ENCODE measurements around the gene GPR68. TPM values are rescaled to one million over a fixed set of nuclear protein-coding genes. Genes with fewer than 3 reads are reported as not detected.

GPR68 gene
- total RNA-seq, 6 experiments from 2014 or later, result 0.17 to 0.27 (median 0.19) TPM; not detected in 3

DNA sequence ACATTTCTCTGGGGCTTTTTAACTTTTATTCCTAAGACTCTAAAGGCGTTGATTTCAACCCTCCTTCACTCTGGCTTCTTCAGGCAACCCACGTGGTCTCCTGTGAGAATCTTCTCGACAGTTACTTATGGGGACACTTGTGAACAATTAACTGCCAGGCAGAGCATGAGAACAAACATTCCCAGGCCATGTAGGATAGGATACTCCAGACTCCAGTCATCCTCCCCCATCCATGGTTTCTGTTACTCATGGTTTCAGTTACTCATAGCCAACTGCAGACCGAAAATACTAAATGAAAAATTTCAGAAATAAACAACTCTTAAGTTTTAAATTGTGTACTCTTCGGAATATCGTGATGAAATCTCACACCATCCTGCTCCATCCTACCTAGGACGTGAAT lies 19.5 kb downstream of the GPR68 start:
- H3K4me1 ChIP-seq, result no peaks in the 10 kb centered on the region
- WGBS (ENCODE audit: insufficient coverage, low coverage, low lambda C conversion rate, missing lambda C conversion rate), result 88% methylated on average over 5 of the region's 7 CpGs
- TF ChIP-seq CTCF (IDR thresholded peaks at IDR 0.05) (no peak), POLR2A (IDR thresholded peaks at IDR 0.05) (no peak)
- no peak overlapping the region for H3K27ac ChIP-seq
- H3K9me3 ChIP-seq, result no peaks in the 10 kb centered on the region
- intact Hi-C loops (cut with DNase I), result no loop called here
- ATAC-seq (no peak), DNase-seq (no peak)
- peaks cover 0 to 16% (median 5%) of the 10 kb centered on the region in 4 donors for H3K36me3 ChIP-seq
- H3K27me3 ChIP-seq, result no peaks in the 10 kb centered on the region
- no peak overlapping the region for H3K4me3 ChIP-seq

DNA sequence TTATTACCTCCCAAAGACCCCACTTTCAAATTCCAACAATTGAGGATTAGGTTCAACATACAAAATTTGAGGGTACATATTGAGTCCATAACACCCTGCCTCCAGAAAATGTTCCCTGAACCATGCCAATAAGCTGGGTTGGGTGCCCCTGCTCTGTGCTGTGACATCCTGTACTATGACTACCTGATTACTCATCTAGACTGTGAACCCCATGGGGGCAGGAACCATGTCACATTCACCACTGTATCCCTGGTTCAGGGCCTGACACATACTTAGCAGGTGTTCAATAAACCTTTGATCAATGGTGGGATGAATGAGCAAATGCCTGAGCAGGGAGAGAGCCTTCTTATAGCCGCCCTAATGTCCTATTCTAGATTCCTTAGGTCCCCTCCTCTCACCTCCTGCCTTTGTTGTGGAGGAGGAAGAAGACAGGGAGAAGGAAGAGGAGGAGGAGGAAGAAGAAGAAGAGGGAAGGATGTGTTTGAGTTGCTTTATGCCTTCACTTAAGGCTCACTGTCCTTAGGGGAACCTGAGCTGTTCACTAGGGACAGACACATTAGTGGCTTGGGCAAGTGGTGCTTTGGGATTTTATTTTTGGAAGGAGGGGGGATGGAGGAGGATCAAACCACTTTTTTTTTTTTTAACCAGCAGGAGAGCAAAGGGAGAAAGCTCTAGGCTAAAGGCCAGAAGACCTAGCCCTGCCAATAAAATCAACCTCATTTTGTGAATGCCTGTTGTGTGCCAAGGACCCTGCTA lies 21.3 kb downstream of the GPR68 start:
- intact Hi-C loops (cut with DNase I), result no loop called here
- TF ChIP-seq POLR2A (IDR thresholded peaks at IDR 0.05) (no peak), CTCF (IDR thresholded peaks at IDR 0.05) (no peak)
- Histone ChIP-seq H3K4me1 (no peaks in the 10 kb centered on the region), H3K27ac (no peak overlapping the region), H3K9me3 (no peaks in the 10 kb centered on the region), H3K27me3 (no peaks in the 10 kb centered on the region), H3K36me3 (peaks cover 0 to 17% (median 5%) of the 10 kb centered on the region in 4 donors), H3K4me3 (no peak overlapping the region)
- ATAC-seq (peak in 1 of 4 donors; percentile 17), DNase-seq (no peak)
- WGBS (ENCODE audit: insufficient coverage, low coverage, low lambda C conversion rate, missing lambda C conversion rate), result 100% methylated on average over 1 of the region's 1 CpG

- TF ChIP-seq POLR2A (IDR thresholded peaks at IDR 0.05) (no peak), CTCF (IDR thresholded peaks at IDR 0.05) (no peak)
- Histone ChIP-seq H3K36me3 (peaks cover 0 to 21% (median 5%) of the 10 kb centered on the region in 4 donors), H3K4me1 (no peaks in the 10 kb centered on the region), H3K27me3 (no peaks in the 10 kb centered on the region), H3K9me3 (no peaks in the 10 kb centered on the region), H3K27ac (no peak overlapping the region), H3K4me3 (no peak overlapping the region)
- ATAC-seq (no peak), DNase-seq (no peak)
- intact Hi-C loops (cut with DNase I), result no loop called here
- 100% methylated on average over 1 of the region's 1 CpG for WGBS (ENCODE audit: insufficient coverage, low coverage, low lambda C conversion rate, missing lambda C conversion rate)
These were observed 23.2 kb downstream of the GPR68 start for GRCh38 chr14:91221270-91221669.

DNA sequence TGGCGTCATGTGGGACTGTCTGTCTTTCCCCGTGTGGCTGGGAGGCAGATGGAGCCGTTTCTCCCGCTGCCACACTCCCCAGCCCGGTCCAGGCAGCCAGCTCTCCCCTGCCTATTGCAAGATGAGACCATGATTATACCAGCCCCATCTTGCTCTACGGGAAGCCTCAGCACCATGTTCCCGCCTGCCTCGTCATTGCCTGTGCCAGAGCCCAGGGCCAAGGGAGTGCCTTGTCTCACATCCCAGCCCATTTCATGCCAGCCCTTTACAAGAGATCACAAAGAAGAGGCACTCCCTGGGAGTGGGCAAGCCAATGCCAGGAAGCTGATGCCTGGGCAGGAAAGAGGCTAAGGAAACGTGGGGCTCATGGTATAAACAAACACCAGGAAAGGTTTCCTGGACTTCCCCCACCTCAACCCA lies 23.9 kb downstream of the GPR68 start:
- Histone ChIP-seq H3K9me3 (no peaks in the 10 kb centered on the region), H3K36me3 (peaks cover 0 to 28% (median 10%) of the 10 kb centered on the region in 4 donors), H3K27ac (no peak overlapping the region), H3K4me3 (no peak overlapping the region), H3K27me3 (no peaks in the 10 kb centered on the region), H3K4me1 (no peaks in the 10 kb centered on the region)
- ATAC-seq (no peak), DNase-seq (no peak)
- WGBS (ENCODE audit: insufficient coverage, low coverage, low lambda C conversion rate, missing lambda C conversion rate), result no CpG with 5 or more reads among the region's 9 CpGs
- intact Hi-C loops (cut with DNase I), result no loop called here
- TF ChIP-seq POLR2A (IDR thresholded peaks at IDR 0.05), result no peak
- no peak for TF ChIP-seq CTCF (IDR thresholded peaks at IDR 0.05)
